ENCODE measurements around the gene RANBP3.
A peak's percentile ranks its signal among the peaks of the same experiment; 100 is the strongest.

Gene RANBP3

GRCh38 chr19:5903624-5904351, 74.2 kb downstream of the RANBP3 start, which contains the start of gene NDUFA11:
Gene NDUFA11, minus strand, starts transcription at chr19:5903790. Its CDS starts 82 bp downstream, at chr19:5903708.
- no peak for TF ChIP-seq NFIC (IDR thresholded peaks at IDR 0.05)
- no peak for TF ChIP-seq REST (IDR thresholded peaks at IDR 0.05; ENCODE audit: low read depth)
- peak; percentile 68; the same call in 1 of the 2 replicates for TF ChIP-seq TCF12 (IDR thresholded peaks at IDR 0.05; ENCODE audit: low read depth)
- TF ChIP-seq USF1 (IDR thresholded peaks at IDR 0.05): peak; percentile 55
- TF ChIP-seq CREB1 (IDR thresholded peaks at IDR 0.05; ENCODE audit: low read depth): peak; percentile 47; the same call in 1 of the 2 replicates
- peak; percentile 69 for TF ChIP-seq YY1 (IDR thresholded peaks at IDR 0.05; ENCODE audit: low read depth)
- no peak for TF ChIP-seq TEAD4 (IDR thresholded peaks at IDR 0.05)
- TF ChIP-seq TAF1 (IDR thresholded peaks at IDR 0.05; ENCODE audit: low read depth): peak; percentile 92
- TF ChIP-seq CEBPB (IDR thresholded peaks at IDR 0.05): no peak
- no peak for TF ChIP-seq RAD21 (IDR thresholded peaks at IDR 0.05; ENCODE audit: low read depth)
- peak; percentile 48; the same call in 1 of the 2 replicates for TF ChIP-seq EP300 (IDR thresholded peaks at IDR 0.05; ENCODE audit: borderline replicate concordance)
- TF ChIP-seq MAX (IDR thresholded peaks at IDR 0.05): peak; percentile 91
- no peak for TF ChIP-seq ZBTB7A (IDR thresholded peaks at IDR 0.05; ENCODE audit: low read depth)

GRCh38 chr19:5903056-5903623, 74.8 kb downstream of the RANBP3 start:
- no peak for TF ChIP-seq MAX (IDR thresholded peaks at IDR 0.05)
- no peak for TF ChIP-seq USF1 (IDR thresholded peaks at IDR 0.05)
- TF ChIP-seq EP300 (IDR thresholded peaks at IDR 0.05; ENCODE audit: borderline replicate concordance): no peak
- TF ChIP-seq NFIC (IDR thresholded peaks at IDR 0.05): no peak
- no peak for TF ChIP-seq TAF1 (IDR thresholded peaks at IDR 0.05; ENCODE audit: low read depth)

- TF ChIP-seq EP300 (IDR thresholded peaks at IDR 0.05; ENCODE audit: borderline replicate concordance) (no peak), RAD21 (IDR thresholded peaks at IDR 0.05; ENCODE audit: low read depth) (no peak), YY1 (IDR thresholded peaks at IDR 0.05; ENCODE audit: low read depth) (no peak), TEAD4 (IDR thresholded peaks at IDR 0.05) (no peak), REST (IDR thresholded peaks at IDR 0.05; ENCODE audit: low read depth) (no peak), MAX (IDR thresholded peaks at IDR 0.05) (no peak), USF1 (IDR thresholded peaks at IDR 0.05) (no peak), FOXM1 (IDR thresholded peaks at IDR 0.05; ENCODE audit: borderline replicate concordance, low read depth) (no peak), NFIC (IDR thresholded peaks at IDR 0.05) (no peak), TCF12 (IDR thresholded peaks at IDR 0.05; ENCODE audit: low read depth) (no peak), CEBPB (IDR thresholded peaks at IDR 0.05) (no peak)
Measured at GRCh38 chr19:5900976-5901375, 77.0 kb downstream of the RANBP3 start.

- no peak for TF ChIP-seq EGR1 (IDR thresholded peaks at IDR 0.05)
- no peak for TF ChIP-seq TEAD4 (IDR thresholded peaks at IDR 0.05)
- no peak for TF ChIP-seq REST (IDR thresholded peaks at IDR 0.05; ENCODE audit: low read depth)
- TF ChIP-seq NFIC (IDR thresholded peaks at IDR 0.05): no peak
- no peak for TF ChIP-seq CREB1 (IDR thresholded peaks at IDR 0.05; ENCODE audit: low read depth)
- no peak for TF ChIP-seq TCF12 (IDR thresholded peaks at IDR 0.05; ENCODE audit: low read depth)
- TF ChIP-seq EP300 (IDR thresholded peaks at IDR 0.05; ENCODE audit: borderline replicate concordance): no peak
- TF ChIP-seq USF1 (IDR thresholded peaks at IDR 0.05): no peak
- TF ChIP-seq MAX (IDR thresholded peaks at IDR 0.05): no peak
- TF ChIP-seq FOXM1 (IDR thresholded peaks at IDR 0.05; ENCODE audit: borderline replicate concordance, low read depth): no peak
- no peak for TF ChIP-seq RAD21 (IDR thresholded peaks at IDR 0.05; ENCODE audit: low read depth)
- TF ChIP-seq CEBPB (IDR thresholded peaks at IDR 0.05): no peak
- no peak for TF ChIP-seq ZBTB7A (IDR thresholded peaks at IDR 0.05; ENCODE audit: low read depth)
- TF ChIP-seq TAF1 (IDR thresholded peaks at IDR 0.05; ENCODE audit: low read depth): no peak
- TF ChIP-seq YY1 (IDR thresholded peaks at IDR 0.05; ENCODE audit: low read depth): no peak
Measured at GRCh38 chr19:5899728-5900526, 78.0 kb downstream of the RANBP3 start.
